GM23338 (cell line): ENCODE data around the gene MLX. TPM values are rescaled to one million over a fixed set of nuclear protein-coding genes. Genes with fewer than 3 reads are reported as not detected.
A peak's percentile ranks its signal among the peaks of the same experiment; 100 is the strongest.

ENCODE experiments used
- ATAC-seq: fragments of 200-7000 bp; cut with Tn5 transposase; 3 replicates; pipeline ENCODE4 v1.9.1; 2020
- DNase-seq: peaks from one replicate; pipeline ENCODE4 v3.0.0-alpha.2; 2015; ENCODE audit warnings: low spot score
- H2AFZ ChIP-seq: fragments of 200-600 bp; sonication (generic); 2 replicates; pipeline ENCODE4 v1.8.0; 2016; ENCODE audit warnings: antibody characterized with exemption, mild to moderate bottlenecking, moderate library complexity
- H3F3A ChIP-seq: fragments of 200-600 bp; sonication (generic); replicated peaks from 2 replicates; pipeline ENCODE4 v1.8.0; 2017; ENCODE audit warnings: antibody characterized with exemption, mixed run types, low read depth
- H3K27ac ChIP-seq: fragments of 200-600 bp; sonication (generic); 2 replicates; pipeline ENCODE4 v1.6.1; 2016; ENCODE audit warnings: low read depth
- H3K27me3 ChIP-seq: fragments of 200-600 bp; sonication (generic); 2 replicates; pipeline ENCODE4 v1.8.0; 2016; ENCODE audit warnings: mild to moderate bottlenecking, mixed run types, moderate library complexity; ENCODE audit not compliant: insufficient read depth
- H3K36me3 ChIP-seq: fragments of 200-600 bp; sonication (generic); 2 replicates; pipeline ENCODE4 v1.8.0; 2016; ENCODE audit warnings: mild to moderate bottlenecking; ENCODE audit not compliant: insufficient read depth
- H3K4me1 ChIP-seq: fragments of 200-600 bp; sonication (generic); 2 replicates; pipeline ENCODE4 v1.8.0; 2016; ENCODE audit warnings: mild to moderate bottlenecking, moderate library complexity; ENCODE audit not compliant: insufficient read depth
- H3K4me2 ChIP-seq: fragments of 200-600 bp; sonication (generic); 2 replicates; pipeline ENCODE4 v1.7.1; 2017; ENCODE audit warnings: mixed run types
- H3K4me3 ChIP-seq: fragments of 200-600 bp; sonication (generic); 2 replicates; pipeline ENCODE4 v1.6.1; 2016; ENCODE audit warnings: mixed run types
- H3K79me2 ChIP-seq: fragments of 200-600 bp; sonication (generic); replicated peaks from 2 replicates; pipeline ENCODE4 v1.8.0; 2017; ENCODE audit warnings: mild to moderate bottlenecking; ENCODE audit not compliant: insufficient read depth
- H3K9me2 ChIP-seq: fragments of 200-600 bp; sonication (generic); 2 replicates; pipeline ENCODE4 v1.8.0; 2017; ENCODE audit not compliant: insufficient read depth
- H4K20me1 ChIP-seq: fragments of 200-600 bp; sonication (generic); replicated peaks from 2 replicates; pipeline ENCODE4 v1.8.0; 2017; ENCODE audit warnings: mild to moderate bottlenecking; ENCODE audit not compliant: insufficient read depth
- H3K27ac Mint-ChIP-seq: 2 replicates; pipeline ENCODE4 v1.8.0; 2020; ENCODE audit warnings: inconsistent platforms, mild to moderate bottlenecking, moderate library complexity, mixed read lengths
- H3K27me3 Mint-ChIP-seq: 3 replicates; pipeline ENCODE4 v1.8.0; 2022; ENCODE audit warnings: low read depth, mild to moderate bottlenecking, moderate library complexity, mixed read lengths, inconsistent platforms; ENCODE audit not compliant: insufficient read depth, poor library complexity
- H3K36me3 Mint-ChIP-seq: 3 replicates; pipeline ENCODE4 v1.8.0; 2021; ENCODE audit warnings: low read depth, mild to moderate bottlenecking, inconsistent platforms, moderate library complexity, mixed read lengths
- H3K4me1 Mint-ChIP-seq: 3 replicates; pipeline ENCODE4 v1.8.0; 2020; ENCODE audit warnings: mild to moderate bottlenecking, inconsistent platforms, mixed read lengths
- H3K4me3 Mint-ChIP-seq: 3 replicates; pipeline ENCODE4 v1.8.0; 2021; ENCODE audit warnings: moderate library complexity, mild to moderate bottlenecking, inconsistent platforms, mixed read lengths
- H3K9me3 Mint-ChIP-seq: 3 replicates; pipeline ENCODE4 v1.8.0; 2020; ENCODE audit warnings: moderate library complexity, mild to moderate bottlenecking, inconsistent platforms, mixed read lengths
- CREB1 ChIP-seq: fragments of 250-450 bp; sonication (Bioruptor Pico); IDR thresholded peaks from 2 replicates; pipeline ENCODE4 v1.5.0; 2020; ENCODE audit warnings: low read depth, mild to moderate bottlenecking, moderate library complexity
- CTCF ChIP-seq, 2 experiments: fragments of 200-600 bp in 1 of 2; sonication (generic) in 1 of 2; conservative IDR thresholded peaks; 2 replicates each; pipeline versions ENCODE4 v1.5.1 to v1.6.1; 2016 to 2017; ENCODE audit warnings: antibody characterized with exemption in 2 of 2, low read depth in 2 of 2, mild to moderate bottlenecking in 2 of 2, moderate library complexity in 1 of 2
- ETS1 ChIP-seq: IDR thresholded peaks from 2 replicates; pipeline ENCODE4 v1.6.1; 2016; ENCODE audit warnings: antibody characterized with exemption
- EZH2 ChIP-seq: fragments of 200-600 bp; sonication (generic); IDR thresholded peaks from one replicate; pipeline ENCODE4 v1.8.0; 2017; ENCODE audit warnings: antibody characterized with exemption, mild to moderate bottlenecking, low read depth; ENCODE audit not compliant: unreplicated experiment
- EZH2phosphoT487 ChIP-seq: fragments of 200-600 bp; sonication (generic); IDR thresholded peaks from one replicate; pipeline ENCODE4 v1.8.1; 2018; ENCODE audit warnings: antibody characterized with exemption; ENCODE audit not compliant: unreplicated experiment
- JUNB ChIP-seq: IDR thresholded peaks from one replicate; pipeline ENCODE4 v1.6.1; 2016; ENCODE audit warnings: antibody characterized with exemption; ENCODE audit not compliant: unreplicated experiment
- NANOG ChIP-seq: IDR thresholded peaks from 2 replicates; pipeline ENCODE4 v1.6.1; 2016; ENCODE audit warnings: antibody characterized with exemption, borderline replicate concordance
- POLR2AphosphoS5 ChIP-seq: IDR thresholded peaks from 2 replicates; pipeline ENCODE4 v1.6.1; 2016; ENCODE audit warnings: antibody characterized with exemption, low read depth
- REST ChIP-seq: IDR thresholded peaks from one replicate; pipeline ENCODE4 v1.6.1; 2018; ENCODE audit warnings: antibody characterized with exemption; ENCODE audit not compliant: unreplicated experiment
- STAT1 ChIP-seq: IDR thresholded peaks from one replicate; pipeline ENCODE4 v1.6.1; 2016; ENCODE audit warnings: antibody characterized with exemption; ENCODE audit not compliant: unreplicated experiment
- ZNF114 ChIP-seq: fragments of 250-450 bp; sonication (Bioruptor Pico); IDR thresholded peaks from 2 replicates; pipeline ENCODE4 v1.5.0; 2020; ENCODE audit warnings: mild to moderate bottlenecking, moderate library complexity
- ZNF331 ChIP-seq: fragments of 250-450 bp; sonication (Bioruptor Pico); IDR thresholded peaks from 2 replicates; pipeline ENCODE4 v1.5.0; 2020; ENCODE audit warnings: low read depth, mild to moderate bottlenecking, moderate library complexity
- polyA plus RNA-seq: library from polyadenylated mRNA; unstranded; fragments of >200 nt; fragmentation: Nextera tagmentation; extraction: Ambion mirVana; gene quantifications from 2 replicates; pipeline ENCODE4 v1.2.1, GENCODE V29; 2016
- total RNA-seq: library from RNA; depleted of rRNA; stranded (reverse); fragments of >200 nt; shearing (Covaris generic); gene quantifications from 2 replicates; pipeline ENCODE4 v1.2.3, GENCODE V29; 2014

The MLX gene
- total and polyA plus RNA-seq, 2 experiments from 2014 or later: 33.2 to 34.1 TPM

- Histone ChIP-seq H3K4me1 (peaks cover 15% of the 10 kb centered on the region), H3F3A (peaks cover 24% of the 10 kb centered on the region), H3K9me2 (no peaks in the 10 kb centered on the region), H2AFZ (peak within 1 kb of the TSS; percentile 54; the same call in 1 of the 2 replicates), H3K79me2 (peaks cover 17% of the 10 kb centered on the region), H3K27me3 (no peaks in the 10 kb centered on the region), H3K27ac (peak within 1 kb of the TSS; percentile 60), H3K4me3 (peak within 1 kb of the TSS; percentile 84), H3K4me2 (peak within 1 kb of the TSS; percentile 81), H4K20me1 (no peaks in the 10 kb centered on the region), H3K36me3 (no peaks in the 10 kb centered on the region)
- Mint-ChIP-seq H3K27me3 (peaks cover 12% of the 10 kb centered on the region), H3K4me1 (peaks cover 23% of the 10 kb centered on the region), H3K27ac (peak within 1 kb of the TSS; percentile 94), H3K9me3 (no peaks in the 10 kb centered on the region), H3K4me3 (peak within 1 kb of the TSS; percentile 96), H3K36me3 (peaks cover 28% of the 10 kb centered on the region)
- peak; percentile 99 for DNase-seq
- TF ChIP-seq POLR2AphosphoS5: peak; percentile 69
- TF ChIP-seq ETS1: peak; percentile 91
- no peak for TF ChIP-seq STAT1
- peak; percentile 52 for TF ChIP-seq CREB1 (CRISPR knock-in tag)
- ATAC-seq: peak; percentile 76
These were observed 5.0 kb upstream of the MLX start, which contains the start of gene COASY for GRCh38 chr17:42561897-42562387. Gene COASY, plus strand, starts transcription at chr17:42562148. Its CDS starts 475 bp downstream, at chr17:42562623.

GRCh38 chr17:42562388-42563142, 4.3 kb upstream of the MLX start:
- Histone ChIP-seq H2AFZ (no peak overlapping the region), H3F3A (peaks cover 24% of the 10 kb centered on the region), H3K4me3 (peak overlapping the region; percentile 84), H3K79me2 (peaks cover 20% of the 10 kb centered on the region), H3K9me2 (no peaks in the 10 kb centered on the region), H3K36me3 (no peaks in the 10 kb centered on the region), H3K27ac (peak overlapping the region; percentile 60), H4K20me1 (no peaks in the 10 kb centered on the region), H3K4me1 (peaks cover 16% of the 10 kb centered on the region), H3K27me3 (no peaks in the 10 kb centered on the region), H3K4me2 (peak overlapping the region; percentile 81)
- peaks cover 28% of the 10 kb centered on the region for H3K36me3 Mint-ChIP-seq
- H3K27me3 Mint-ChIP-seq: peaks cover 14% of the 10 kb centered on the region
- ATAC-seq: peak; percentile 8
- peak overlapping the region; percentile 96 for H3K4me3 Mint-ChIP-seq
- DNase-seq: peak; percentile 49
- H3K4me1 Mint-ChIP-seq: peaks cover 21% of the 10 kb centered on the region
- peak overlapping the region; percentile 94 for H3K27ac Mint-ChIP-seq
- no peaks in the 10 kb centered on the region for H3K9me3 Mint-ChIP-seq
- TF ChIP-seq JUNB (no peak), NANOG (no peak), CREB1 (CRISPR knock-in tag) (no peak), REST (no peak), POLR2AphosphoS5 (no peak), EZH2 (no peak), ZNF331 (CRISPR knock-in tag) (no peak), EZH2phosphoT487 (no peak), CTCF (conservative IDR thresholded peaks at IDR 0.05; ENCODE audit: low read depth in 2 of 2) (no peak), ZNF114 (no peak), STAT1 (no peak), ETS1 (no peak)
